ENCODE data around the gene MDP1. TPM values are rescaled to one million over a fixed set of nuclear protein-coding genes. Genes with fewer than 3 reads are reported as not detected.
A peak's percentile ranks its signal among the peaks of the same experiment; 100 is the strongest.

MDP1 gene
- total and polyA plus RNA-seq, 2 of the 8 experiments (the other 6 are each of a cell fraction or from before 2014, with no cell fraction given): 17.7 to 32.2 TPM

- TF ChIP-seq SRF (IDR thresholded peaks at IDR 0.05; ENCODE audit: low read depth, low read length): no peak
- no peak for TF ChIP-seq EP300 (IDR thresholded peaks at IDR 0.05; ENCODE audit: borderline replicate concordance in 1 of 2, low read depth in 2 of 2, low read length in 2 of 2)
- peak; percentile 77 to 95 (median 92) for TF ChIP-seq CTCF (IDR thresholded peaks at IDR 0.05; ENCODE audit: control extremely low read depth in 1 of 3, insufficient read depth in 1 of 3, low read depth in 1 of 3, low read length in 3 of 3)
- TF ChIP-seq RAD21 (IDR thresholded peaks at IDR 0.05 in 1 of 2, conservative IDR thresholded peaks at IDR 0.05 in 1 of 2; ENCODE audit: low read depth in 2 of 2, low read length in 2 of 2): peak; percentile 65 to 73
- TF ChIP-seq ATF2 (IDR thresholded peaks at IDR 0.05; ENCODE audit: low read length): peak; percentile 39; the same call in 1 of the 2 replicates
- TF ChIP-seq MAX (IDR thresholded peaks at IDR 0.05): peak; percentile 72; the same call in 1 of the 2 replicates
- no peak for TF ChIP-seq BACH1 (IDR thresholded peaks at IDR 0.05; ENCODE audit: low read length)
- TF ChIP-seq ATF3 (IDR thresholded peaks at IDR 0.05; ENCODE audit: insufficient read depth, low read depth, low read length): no peak
- peak; percentile 48; the same call in 1 of the 2 replicates for TF ChIP-seq CHD2 (IDR thresholded peaks at IDR 0.05; ENCODE audit: low read length)
- peak; percentile 96 for TF ChIP-seq CREB1 (IDR thresholded peaks at IDR 0.05)
- TF ChIP-seq POLR2A (IDR thresholded peaks at IDR 0.05; ENCODE audit: control extremely low read depth in 1 of 2, low read depth in 2 of 2, low read length in 2 of 2): peak; percentile 87 to 95
- TF ChIP-seq SAP30 (IDR thresholded peaks at IDR 0.05; ENCODE audit: insufficient read depth, insufficient replicate concordance, low read length): no peak
- no peak for TF ChIP-seq ZNF274 (IDR thresholded peaks at IDR 0.05; ENCODE audit: borderline replicate concordance, extremely low read depth, low read length)
- peak; percentile 94 for TF ChIP-seq TAF1 (IDR thresholded peaks at IDR 0.05; ENCODE audit: low read depth, low read length)
- TF ChIP-seq TAF7 (optimal IDR thresholded peaks at IDR 0.05; ENCODE audit: borderline replicate concordance, low read depth, low read length): peak; percentile 84
- TF ChIP-seq BCL11A (IDR thresholded peaks at IDR 0.05; ENCODE audit: low read depth in 2 of 2, low read length in 2 of 2): no peak
- TF ChIP-seq HDAC6 (IDR thresholded peaks at IDR 0.05; ENCODE audit: low read depth, low read length): no peak
- peak; percentile 56 for TF ChIP-seq KDM4A (IDR thresholded peaks at IDR 0.05; ENCODE audit: low read depth, low read length, severe bottlenecking)
Measured at GRCh38 chr14:24215495-24216344, at the start of gene MDP1 (continued).

Data from H1 (cell line).